ENCODE results near the gene S100A3. TPM values are rescaled to one million over a fixed set of nuclear protein-coding genes. Genes with fewer than 3 reads are reported as not detected.
A peak's percentile ranks its signal among the peaks of the same experiment; 100 is the strongest.

S100A3 gene
- polyA plus RNA-seq, 1 of the 3 experiments (the other 2 are of a cell fraction): 11.8 TPM

DNA sequence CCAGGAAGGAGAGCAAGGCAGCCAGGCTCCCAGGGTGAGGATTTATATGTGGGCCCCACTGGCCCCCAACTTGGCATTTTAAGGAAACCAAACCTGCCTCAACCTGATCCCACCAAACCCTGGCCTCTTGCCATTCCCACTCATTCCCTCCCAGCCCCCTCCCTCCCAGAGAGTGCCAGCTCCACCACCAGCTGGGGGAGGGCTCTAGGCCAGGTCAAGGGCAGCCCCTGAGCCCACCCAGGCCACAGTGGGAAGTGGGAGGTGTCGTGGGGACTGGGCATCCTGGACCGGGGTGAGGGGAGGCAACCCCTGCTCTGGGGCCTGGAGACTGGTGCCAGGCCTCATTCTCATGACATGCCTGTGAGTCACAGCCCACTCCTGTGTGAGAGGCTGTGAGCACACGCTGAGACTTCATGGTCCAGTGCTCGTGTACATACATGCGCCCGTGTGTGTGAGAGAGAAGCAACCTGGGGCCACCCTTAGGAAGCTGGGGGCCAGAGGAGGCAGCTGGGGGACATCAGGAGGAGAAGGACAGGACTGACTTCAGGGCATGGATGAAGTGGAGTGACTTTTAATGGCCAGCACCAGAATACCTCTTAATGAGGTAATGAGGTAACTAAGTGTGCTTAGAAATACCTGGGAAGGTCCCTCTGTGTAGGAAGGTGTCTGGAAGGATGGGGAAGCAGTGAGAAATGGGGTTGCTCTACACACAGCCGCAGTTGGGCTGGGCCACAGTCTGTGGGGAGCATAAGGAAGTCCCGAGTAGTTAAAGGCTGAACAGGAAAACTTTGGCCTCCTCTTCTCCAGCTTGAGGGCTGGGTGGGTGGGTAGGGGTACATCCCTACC lies 16.7 kb upstream of the S100A3 start, which contains the start of gene S100A2 (continued):
- TF ChIP-seq, protein P1, sequence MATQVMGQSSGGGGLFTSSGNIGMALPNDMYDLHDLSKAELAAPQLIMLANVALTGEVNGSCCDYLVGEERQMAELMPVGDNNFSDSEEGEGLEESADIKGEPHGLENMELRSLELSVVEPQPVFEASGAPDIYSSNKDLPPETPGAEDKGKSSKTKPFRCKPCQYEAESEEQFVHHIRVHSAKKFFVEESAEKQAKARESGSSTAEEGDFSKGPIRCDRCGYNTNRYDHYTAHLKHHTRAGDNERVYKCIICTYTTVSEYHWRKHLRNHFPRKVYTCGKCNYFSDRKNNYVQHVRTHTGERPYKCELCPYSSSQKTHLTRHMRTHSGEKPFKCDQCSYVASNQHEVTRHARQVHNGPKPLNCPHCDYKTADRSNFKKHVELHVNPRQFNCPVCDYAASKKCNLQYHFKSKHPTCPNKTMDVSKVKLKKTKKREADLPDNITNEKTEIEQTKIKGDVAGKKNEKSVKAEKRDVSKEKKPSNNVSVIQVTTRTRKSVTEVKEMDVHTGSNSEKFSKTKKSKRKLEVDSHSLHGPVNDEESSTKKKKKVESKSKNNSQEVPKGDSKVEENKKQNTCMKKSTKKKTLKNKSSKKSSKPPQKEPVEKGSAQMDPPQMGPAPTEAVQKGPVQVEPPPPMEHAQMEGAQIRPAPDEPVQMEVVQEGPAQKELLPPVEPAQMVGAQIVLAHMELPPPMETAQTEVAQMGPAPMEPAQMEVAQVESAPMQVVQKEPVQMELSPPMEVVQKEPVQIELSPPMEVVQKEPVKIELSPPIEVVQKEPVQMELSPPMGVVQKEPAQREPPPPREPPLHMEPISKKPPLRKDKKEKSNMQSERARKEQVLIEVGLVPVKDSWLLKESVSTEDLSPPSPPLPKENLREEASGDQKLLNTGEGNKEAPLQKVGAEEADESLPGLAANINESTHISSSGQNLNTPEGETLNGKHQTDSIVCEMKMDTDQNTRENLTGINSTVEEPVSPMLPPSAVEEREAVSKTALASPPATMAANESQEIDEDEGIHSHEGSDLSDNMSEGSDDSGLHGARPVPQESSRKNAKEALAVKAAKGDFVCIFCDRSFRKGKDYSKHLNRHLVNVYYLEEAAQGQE (IDR thresholded peaks at IDR 0.05; ENCODE audit: low read depth, low read length): no peak
- TF ChIP-seq RCOR1 (IDR thresholded peaks at IDR 0.05; ENCODE audit: low read length): no peak
- TF ChIP-seq, protein P2, sequence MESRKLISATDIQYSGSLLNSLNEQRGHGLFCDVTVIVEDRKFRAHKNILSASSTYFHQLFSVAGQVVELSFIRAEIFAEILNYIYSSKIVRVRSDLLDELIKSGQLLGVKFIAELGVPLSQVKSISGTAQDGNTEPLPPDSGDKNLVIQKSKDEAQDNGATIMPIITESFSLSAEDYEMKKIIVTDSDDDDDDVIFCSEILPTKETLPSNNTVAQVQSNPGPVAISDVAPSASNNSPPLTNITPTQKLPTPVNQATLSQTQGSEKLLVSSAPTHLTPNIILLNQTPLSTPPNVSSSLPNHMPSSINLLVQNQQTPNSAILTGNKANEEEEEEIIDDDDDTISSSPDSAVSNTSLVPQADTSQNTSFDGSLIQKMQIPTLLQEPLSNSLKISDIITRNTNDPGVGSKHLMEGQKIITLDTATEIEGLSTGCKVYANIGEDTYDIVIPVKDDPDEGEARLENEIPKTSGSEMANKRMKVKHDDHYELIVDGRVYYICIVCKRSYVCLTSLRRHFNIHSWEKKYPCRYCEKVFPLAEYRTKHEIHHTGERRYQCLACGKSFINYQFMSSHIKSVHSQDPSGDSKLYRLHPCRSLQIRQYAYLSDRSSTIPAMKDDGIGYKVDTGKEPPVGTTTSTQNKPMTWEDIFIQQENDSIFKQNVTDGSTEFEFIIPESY (IDR thresholded peaks at IDR 0.05; ENCODE audit: borderline replicate concordance, low read depth): no peak
- no peak for TF ChIP-seq RFX5 (IDR thresholded peaks at IDR 0.05; ENCODE audit: low read length)
- no peak for TF ChIP-seq NRF1 (IDR thresholded peaks at IDR 0.05; ENCODE audit: low read depth, low read length)
- 0 out of 2 replicates have a peak, but pooled peaks have one; percentile 27 for TF ChIP-seq TEAD4 (IDR thresholded peaks at IDR 0.05; ENCODE audit: borderline replicate concordance, insufficient read depth)
- no peak for TF ChIP-seq GABPA (IDR thresholded peaks at IDR 0.05; ENCODE audit: low read depth)
- TF ChIP-seq EP300 (IDR thresholded peaks at IDR 0.05; ENCODE audit: borderline replicate concordance in 1 of 2, low read depth in 1 of 2, low read length in 1 of 2): peak in 1 of 2 experiments; percentile 61; a peak in 1 of 4 replicates
- TF ChIP-seq, protein P3, sequence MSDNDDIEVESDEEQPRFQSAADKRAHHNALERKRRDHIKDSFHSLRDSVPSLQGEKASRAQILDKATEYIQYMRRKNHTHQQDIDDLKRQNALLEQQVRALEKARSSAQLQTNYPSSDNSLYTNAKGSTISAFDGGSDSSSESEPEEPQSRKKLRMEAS (IDR thresholded peaks at IDR 0.05; ENCODE audit: low read depth): peak; percentile 87
- TF ChIP-seq TAF1 (IDR thresholded peaks at IDR 0.05; ENCODE audit: borderline replicate concordance, low read depth, low read length): no peak
- TF ChIP-seq ELF1 (IDR thresholded peaks at IDR 0.05): no peak
- TF ChIP-seq, protein P4, sequence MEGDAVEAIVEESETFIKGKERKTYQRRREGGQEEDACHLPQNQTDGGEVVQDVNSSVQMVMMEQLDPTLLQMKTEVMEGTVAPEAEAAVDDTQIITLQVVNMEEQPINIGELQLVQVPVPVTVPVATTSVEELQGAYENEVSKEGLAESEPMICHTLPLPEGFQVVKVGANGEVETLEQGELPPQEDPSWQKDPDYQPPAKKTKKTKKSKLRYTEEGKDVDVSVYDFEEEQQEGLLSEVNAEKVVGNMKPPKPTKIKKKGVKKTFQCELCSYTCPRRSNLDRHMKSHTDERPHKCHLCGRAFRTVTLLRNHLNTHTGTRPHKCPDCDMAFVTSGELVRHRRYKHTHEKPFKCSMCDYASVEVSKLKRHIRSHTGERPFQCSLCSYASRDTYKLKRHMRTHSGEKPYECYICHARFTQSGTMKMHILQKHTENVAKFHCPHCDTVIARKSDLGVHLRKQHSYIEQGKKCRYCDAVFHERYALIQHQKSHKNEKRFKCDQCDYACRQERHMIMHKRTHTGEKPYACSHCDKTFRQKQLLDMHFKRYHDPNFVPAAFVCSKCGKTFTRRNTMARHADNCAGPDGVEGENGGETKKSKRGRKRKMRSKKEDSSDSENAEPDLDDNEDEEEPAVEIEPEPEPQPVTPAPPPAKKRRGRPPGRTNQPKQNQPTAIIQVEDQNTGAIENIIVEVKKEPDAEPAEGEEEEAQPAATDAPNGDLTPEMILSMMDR (IDR thresholded peaks at IDR 0.05): no peak
- TF ChIP-seq NFIC (IDR thresholded peaks at IDR 0.05; ENCODE audit: borderline replicate concordance): peak; percentile 87
- TF ChIP-seq FOSL2 (IDR thresholded peaks at IDR 0.05; ENCODE audit: borderline replicate concordance, low read depth): peak; percentile 90
